Stimulated activated CD8-positive, alpha-beta memory T cell treated with anti-CD3 and anti-CD28 coated beads, Interleukin-12 subunit alpha, Interleukin-12 subunit beta, amount 100 ng/mL, for 4 hours (primary cell): ENCODE results near the gene NTSR1.

ENCODE experiments used
- DNase-seq: peaks from one replicate; pipeline ENCODE4 v3.0.0-alpha.2; 2020; ENCODE audit warnings: low read depth

Gene NTSR1

DNA sequence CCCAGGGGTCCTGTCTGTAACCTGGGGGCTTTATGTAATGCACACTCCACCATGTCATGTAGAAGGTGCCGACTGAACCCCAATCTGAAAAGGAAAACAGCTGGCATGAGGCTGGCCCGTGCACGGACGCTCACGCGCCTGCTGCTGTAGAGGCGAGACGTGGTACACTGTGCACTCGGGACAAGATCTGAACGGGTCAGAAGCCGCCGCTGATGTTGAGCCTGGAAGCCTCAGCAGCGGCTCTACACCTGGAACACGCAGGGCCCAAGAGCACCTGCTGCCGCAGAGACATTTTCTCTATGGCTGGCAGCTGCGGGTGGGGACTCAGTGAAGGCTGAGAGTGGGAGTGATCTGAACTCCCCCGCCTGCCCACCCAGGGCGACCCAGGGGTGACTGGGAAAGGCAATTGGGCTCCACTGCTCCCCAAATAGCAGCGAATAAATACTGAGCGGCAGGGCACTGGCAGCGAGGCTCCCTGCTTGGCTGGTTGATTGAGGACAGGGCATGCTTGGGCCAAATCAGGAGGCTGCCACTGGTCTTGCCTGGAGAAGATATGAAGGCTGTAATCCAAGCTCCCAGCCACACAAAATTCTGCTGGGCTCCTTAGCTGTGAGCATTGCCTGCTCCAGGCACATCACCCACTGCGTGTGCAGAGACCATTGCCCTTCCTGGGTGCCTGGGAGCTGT lies 93.5 kb downstream of the NTSR1 start:
- DNase-seq: no peak

DNA sequence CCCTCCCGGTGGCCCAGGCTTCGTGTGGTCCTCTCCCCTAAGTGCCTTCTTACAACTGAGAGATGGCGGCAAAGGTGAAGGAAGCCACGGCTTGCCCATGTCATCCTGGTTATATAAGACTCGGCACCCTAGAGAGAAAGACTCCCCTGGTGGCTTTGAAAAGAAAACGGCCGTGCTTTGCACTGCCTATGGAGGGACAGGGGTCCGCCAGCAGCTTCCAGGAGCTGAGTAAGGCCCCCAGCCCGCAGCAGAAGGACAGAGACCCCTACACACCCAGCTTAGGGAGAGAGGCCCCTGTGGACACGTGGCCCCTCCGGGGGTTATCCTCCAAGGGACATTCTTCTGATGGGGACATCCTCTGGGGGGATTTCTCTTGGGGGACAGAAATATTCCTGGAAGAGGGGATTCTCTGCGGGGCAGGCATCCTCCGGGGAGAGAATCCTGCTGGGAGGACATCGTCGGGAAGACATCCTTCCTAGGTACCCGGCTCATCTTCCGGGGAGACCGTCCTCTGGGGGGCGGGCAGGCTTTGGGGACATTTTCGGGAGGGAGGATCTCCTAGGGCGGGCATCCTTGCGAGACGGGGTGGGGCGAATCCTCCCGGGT lies 95.5 kb downstream of the NTSR1 start:
- DNase-seq: no peak

GRCh38 chr20:62804627-62805154 lies 96.1 kb downstream of the NTSR1 start, which contains the start of gene OGFR:
OGFR (plus strand) TSS chr20:62804835; CDS start chr20:62804860, 25 bp downstream.
- peak; percentile 68 for DNase-seq

- DNase-seq: peak; percentile 52
These were observed 96.6 kb downstream of the NTSR1 start for GRCh38 chr20:62805155-62805710.

DNA sequence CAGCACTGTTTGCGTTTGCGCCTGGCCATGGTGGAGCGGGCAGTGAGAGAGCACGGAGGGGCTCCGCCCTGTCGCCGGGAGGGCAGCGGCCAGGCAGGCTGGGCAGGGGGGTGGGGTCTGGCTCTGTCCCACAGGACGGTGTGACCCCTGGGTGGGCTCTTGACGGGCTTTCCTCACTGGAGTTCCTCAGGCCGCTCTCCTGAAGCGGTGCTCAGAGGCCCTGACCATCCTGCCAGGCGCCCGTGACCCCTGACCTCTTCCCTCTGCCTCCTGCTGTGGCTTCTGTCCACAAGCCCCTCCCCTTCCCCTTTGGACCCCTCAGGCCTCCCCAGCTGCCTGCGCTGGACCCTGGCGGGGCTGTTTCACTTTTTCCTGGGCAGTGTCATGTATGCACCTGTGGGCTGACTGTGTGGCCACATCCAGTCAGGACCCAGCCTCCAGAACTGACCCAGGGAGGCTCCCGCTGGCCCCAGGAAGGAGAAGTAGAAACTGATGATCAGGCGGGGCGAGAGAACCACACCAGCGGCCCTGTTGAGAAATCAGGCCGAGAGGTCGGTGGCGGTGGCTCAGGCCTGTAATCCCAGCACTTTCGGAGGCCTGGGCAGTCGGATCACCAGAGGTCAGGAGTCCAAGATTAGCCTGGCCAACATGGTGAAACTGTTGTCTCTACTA lies 97.2 kb downstream of the NTSR1 start:
- DNase-seq: no peak

DNA sequence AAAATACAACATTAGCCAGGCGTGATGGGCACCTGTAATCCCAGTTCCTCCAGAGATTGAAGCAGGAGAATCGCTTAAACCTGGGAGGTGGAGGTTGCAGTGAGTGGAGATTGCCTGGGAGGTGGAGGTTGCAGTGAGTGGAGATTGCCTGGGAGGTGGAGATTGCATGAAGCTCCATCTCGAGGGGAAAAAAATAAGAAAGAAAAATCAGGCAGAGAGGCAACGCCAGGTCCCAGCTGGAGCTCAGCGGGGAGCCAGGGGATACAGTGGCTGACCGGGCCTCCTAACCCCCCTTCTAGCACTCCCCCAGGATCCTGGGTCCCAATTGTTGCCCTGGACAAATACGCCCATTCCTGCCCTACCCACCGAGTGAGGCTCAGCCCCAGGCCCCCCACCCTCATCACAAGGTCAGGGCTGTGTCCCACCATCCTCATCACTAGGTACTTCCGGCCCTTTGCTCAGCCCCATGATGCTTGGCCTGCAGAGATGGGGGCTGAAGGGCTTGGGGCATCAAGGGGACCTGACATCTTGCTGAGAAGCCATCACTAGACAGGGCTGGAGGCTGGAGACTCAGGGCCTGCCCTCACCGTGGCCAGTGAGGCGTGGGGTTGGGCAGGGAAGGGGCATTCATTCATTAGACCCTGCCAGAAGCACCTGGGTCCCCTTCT lies 97.9 kb downstream of the NTSR1 start:
- no peak for DNase-seq

- DNase-seq: no peak
These were observed 99.0 kb downstream of the NTSR1 start for GRCh38 chr20:62807444-62808210.

DNA sequence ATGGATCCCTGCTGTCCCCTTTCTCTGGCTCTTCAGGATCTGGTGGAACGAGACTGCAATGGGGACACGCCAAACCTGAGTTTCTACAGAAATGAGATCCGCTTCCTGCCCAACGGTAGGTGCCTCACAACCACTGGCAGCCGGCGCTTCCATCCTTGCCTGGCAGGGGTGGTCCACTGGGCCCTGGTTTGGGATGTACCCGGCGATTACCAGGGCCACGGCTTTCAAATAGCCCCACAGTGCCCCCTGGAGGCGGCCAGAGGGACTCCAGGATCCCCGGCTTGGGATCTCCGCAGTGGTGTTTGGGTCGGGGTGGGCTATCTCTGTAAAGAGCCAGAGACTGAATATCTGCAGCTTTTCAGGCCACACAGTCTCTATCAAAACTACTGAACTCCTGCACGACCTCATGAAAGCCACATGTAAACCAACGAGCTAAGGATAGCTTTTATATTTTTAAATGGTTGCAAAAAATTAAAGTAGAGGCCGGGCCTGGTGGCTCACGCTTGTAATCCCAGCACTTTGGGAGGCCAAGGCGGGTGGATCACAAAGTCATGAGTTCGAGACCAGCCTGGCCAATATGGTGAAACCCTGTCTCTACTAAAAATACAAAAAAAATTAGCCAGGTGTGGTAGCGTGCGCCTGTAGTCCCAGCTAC lies 99.7 kb downstream of the NTSR1 start:
- DNase-seq: peak; percentile 52

DNA sequence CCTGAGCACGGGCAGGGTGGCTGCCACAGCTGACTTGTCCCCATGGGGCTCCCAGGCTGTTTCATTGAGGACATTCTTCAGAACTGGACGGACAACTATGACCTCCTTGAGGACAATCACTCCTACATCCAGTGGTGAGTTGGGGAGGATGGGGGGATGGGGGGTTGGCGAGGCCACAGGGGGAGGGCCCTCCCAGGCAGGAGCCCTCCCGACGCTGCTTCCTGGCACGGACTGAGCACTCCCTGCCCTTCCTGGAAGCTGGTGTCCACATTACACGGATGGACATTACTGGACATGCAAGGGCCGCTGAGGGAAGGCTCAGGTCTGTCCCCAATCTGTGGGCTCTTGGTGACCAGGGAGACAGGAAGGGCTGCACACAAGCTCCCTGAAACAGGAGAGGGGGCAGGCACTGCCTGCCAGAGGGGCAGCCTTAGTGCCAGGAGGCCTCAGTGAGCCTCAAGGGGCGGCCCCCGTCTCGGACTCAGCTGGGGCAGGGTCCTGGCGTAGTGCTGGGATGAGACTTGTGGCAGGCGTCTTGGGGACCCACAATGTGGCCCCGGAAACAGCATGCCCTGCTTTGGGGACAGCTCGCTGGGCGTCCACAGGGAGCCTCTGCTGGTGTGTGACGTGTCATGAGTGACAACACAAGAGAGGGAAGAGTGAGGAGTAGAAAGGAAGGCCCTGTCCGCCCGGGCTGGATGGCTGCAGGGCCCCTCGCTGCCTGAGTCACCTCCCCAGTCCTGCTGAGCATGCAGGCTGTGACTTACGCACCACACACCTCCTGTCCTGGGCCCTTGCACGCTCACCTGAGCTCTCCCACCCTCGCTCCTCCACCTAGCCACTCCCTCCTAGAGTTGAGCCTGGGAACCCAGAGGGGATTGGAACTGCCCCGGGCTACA lies 101.1 kb downstream of the NTSR1 start:
- no peak for DNase-seq

GRCh38 chr20:62811320-62811719 lies 102.7 kb downstream of the NTSR1 start:
- no peak for DNase-seq

DNA sequence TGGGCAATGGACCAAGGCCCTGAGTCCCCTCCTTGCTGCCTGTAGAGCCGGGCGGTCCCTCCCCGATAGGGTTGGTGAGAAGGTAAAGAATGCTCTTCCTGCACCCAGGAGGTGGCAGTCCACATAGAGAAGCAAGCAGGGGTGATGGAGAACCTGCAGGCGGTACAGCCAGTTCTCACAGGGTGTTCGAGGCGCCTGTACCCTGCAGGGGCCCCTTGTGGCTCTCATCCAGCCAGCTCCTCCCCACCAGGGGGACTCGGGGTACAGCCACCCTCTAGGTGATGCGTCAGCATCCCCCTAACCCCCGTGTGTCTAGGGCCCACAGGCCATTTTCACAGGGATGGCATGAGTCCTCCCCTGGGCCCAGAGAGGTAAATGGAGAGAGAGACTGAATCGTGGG lies 103.1 kb downstream of the NTSR1 start:
- DNase-seq: no peak
